ENCODE results near the gene PTH.
A peak's percentile ranks its signal among the peaks of the same experiment; 100 is the strongest.

The PTH gene

DNA sequence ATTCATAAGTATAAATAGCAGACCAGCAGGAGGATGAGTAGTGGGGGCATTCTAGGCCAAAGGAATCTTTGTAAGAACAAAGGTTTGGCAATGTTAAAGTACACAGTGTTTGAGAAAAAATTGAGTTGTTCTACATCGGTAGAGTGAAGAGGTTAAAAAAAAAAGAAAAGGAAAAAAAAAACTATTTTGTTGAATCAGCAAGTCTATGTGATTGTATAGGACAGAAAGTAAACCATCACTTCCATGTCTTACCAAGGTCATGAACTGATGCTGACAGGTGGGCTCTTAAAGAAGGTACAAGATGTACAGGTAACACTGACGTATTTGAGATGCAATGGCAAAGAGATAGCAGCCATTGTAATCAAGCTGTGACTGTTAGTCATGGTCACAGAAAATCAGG, 29.5 kb upstream of the PTH start:
- H3K4me3 ChIP-seq (IDR thresholded peaks at IDR 0.05; ENCODE audit: insufficient read depth, low read depth, low read length) = no peak overlapping the region
- H3K27me3 ChIP-seq (ENCODE audit: insufficient read depth, low read depth) = no peaks in the 10 kb centered on the region
- H3K9ac ChIP-seq = no peak overlapping the region
- H4K20me1 ChIP-seq (ENCODE audit: insufficient read depth) = no peaks in the 10 kb centered on the region
- no peak overlapping the region for H3K27ac ChIP-seq
- H2AFZ ChIP-seq (ENCODE audit: low read depth) = no peak overlapping the region
- no peak overlapping the region for H3K4me2 ChIP-seq
- no peak for TF ChIP-seq CTCF (conservative IDR thresholded peaks at IDR 0.05; ENCODE audit: low read depth, low read length)
- H3K4me1 ChIP-seq (ENCODE audit: low read depth, poor library complexity, severe bottlenecking) = no peaks in the 10 kb centered on the region
- H3K36me3 ChIP-seq (ENCODE audit: insufficient read depth) = no peaks in the 10 kb centered on the region
- H3K79me2 ChIP-seq (ENCODE audit: insufficient read depth, low read depth) = no peaks in the 10 kb centered on the region

GRCh38 chr11:13503393-13503792, 7.6 kb upstream of the PTH start:
- Histone ChIP-seq H3K79me2 (ENCODE audit: insufficient read depth, low read depth) (no peaks in the 10 kb centered on the region), H2AFZ (ENCODE audit: low read depth) (no peak overlapping the region), H3K4me1 (ENCODE audit: low read depth, poor library complexity, severe bottlenecking) (no peaks in the 10 kb centered on the region), H3K4me2 (no peak overlapping the region), H3K9ac (no peak overlapping the region), H3K27ac (no peak overlapping the region), H3K27me3 (ENCODE audit: insufficient read depth, low read depth) (no peaks in the 10 kb centered on the region), H3K36me3 (ENCODE audit: insufficient read depth) (no peaks in the 10 kb centered on the region), H3K4me3 (IDR thresholded peaks at IDR 0.05; ENCODE audit: insufficient read depth, low read depth, low read length) (no peak overlapping the region), H4K20me1 (ENCODE audit: insufficient read depth) (no peaks in the 10 kb centered on the region)
- no peak for TF ChIP-seq CTCF (conservative IDR thresholded peaks at IDR 0.05; ENCODE audit: low read depth, low read length)

- H2AFZ ChIP-seq (ENCODE audit: low read depth) = no peak overlapping the region
- H3K4me1 ChIP-seq (ENCODE audit: low read depth, poor library complexity, severe bottlenecking) = no peaks in the 10 kb centered on the region
- no peak for TF ChIP-seq CTCF (conservative IDR thresholded peaks at IDR 0.05; ENCODE audit: low read depth, low read length)
- no peak overlapping the region for H3K9ac ChIP-seq
- H3K4me3 ChIP-seq (IDR thresholded peaks at IDR 0.05; ENCODE audit: insufficient read depth, low read depth, low read length) = no peak overlapping the region
- H3K36me3 ChIP-seq (ENCODE audit: insufficient read depth) = no peaks in the 10 kb centered on the region
- no peaks in the 10 kb centered on the region for H4K20me1 ChIP-seq (ENCODE audit: insufficient read depth)
- no peaks in the 10 kb centered on the region for H3K79me2 ChIP-seq (ENCODE audit: insufficient read depth, low read depth)
- H3K4me2 ChIP-seq = no peak overlapping the region
- no peaks in the 10 kb centered on the region for H3K27me3 ChIP-seq (ENCODE audit: insufficient read depth, low read depth)
- H3K27ac ChIP-seq = no peak overlapping the region
Observed at GRCh38 chr11:13502492-13502891, 6.7 kb upstream of the PTH start.

- no peak for TF ChIP-seq CTCF (conservative IDR thresholded peaks at IDR 0.05; ENCODE audit: low read depth, low read length)
- Histone ChIP-seq H4K20me1 (ENCODE audit: insufficient read depth) (no peaks in the 10 kb centered on the region), H3K4me1 (ENCODE audit: low read depth, poor library complexity, severe bottlenecking) (no peaks in the 10 kb centered on the region), H3K36me3 (ENCODE audit: insufficient read depth) (no peaks in the 10 kb centered on the region), H2AFZ (ENCODE audit: low read depth) (no peak overlapping the region), H3K4me3 (IDR thresholded peaks at IDR 0.05; ENCODE audit: insufficient read depth, low read depth, low read length) (no peak overlapping the region), H3K4me2 (no peak overlapping the region), H3K27ac (no peak overlapping the region), H3K9ac (no peak overlapping the region), H3K27me3 (ENCODE audit: insufficient read depth, low read depth) (no peaks in the 10 kb centered on the region), H3K79me2 (ENCODE audit: insufficient read depth, low read depth) (no peaks in the 10 kb centered on the region)
Observed at GRCh38 chr11:13494051-13494450, 1.7 kb downstream of the PTH start.

GRCh38 chr11:13487661-13488030, 8.2 kb downstream of the PTH start:
- H2AFZ ChIP-seq (ENCODE audit: low read depth) = peak overlapping the region; percentile 34; the same call in 1 of the 2 replicates
- peak; percentile 59 for TF ChIP-seq CTCF (conservative IDR thresholded peaks at IDR 0.05; ENCODE audit: low read depth, low read length)
- no peaks in the 10 kb centered on the region for H3K79me2 ChIP-seq (ENCODE audit: insufficient read depth, low read depth)
- H3K27me3 ChIP-seq (ENCODE audit: insufficient read depth, low read depth) = no peaks in the 10 kb centered on the region
- H3K9ac ChIP-seq = no peak overlapping the region
- H3K27ac ChIP-seq = no peak overlapping the region
- H3K4me3 ChIP-seq (IDR thresholded peaks at IDR 0.05; ENCODE audit: insufficient read depth, low read depth, low read length) = no peak overlapping the region
- H3K4me2 ChIP-seq = peak overlapping the region; percentile 7; the same call in 1 of the 2 replicates
- H3K36me3 ChIP-seq (ENCODE audit: insufficient read depth) = no peaks in the 10 kb centered on the region
- no peaks in the 10 kb centered on the region for H4K20me1 ChIP-seq (ENCODE audit: insufficient read depth)
- no peaks in the 10 kb centered on the region for H3K4me1 ChIP-seq (ENCODE audit: low read depth, poor library complexity, severe bottlenecking)

Data from KMS-11 (cell line).